HCT116 (cell line): ENCODE data around the gene TBR1. TPM values are rescaled to one million over a fixed set of nuclear protein-coding genes. Genes with fewer than 3 reads are reported as not detected.

Experiments used
- ATAC-seq: fragments of 200-7000 bp; cut with Tn5 transposase; 2 replicates; pipeline ENCODE4 v1.9.1; 2020; ENCODE audit warnings: mild to moderate bottlenecking, moderate library complexity
- BruUV-seq: library from RNA; stranded (reverse); fragments of 400-500 nt; replicated peaks from 2 replicates; lab custom pipeline; 2021; lab: Mats Ljungman, UMichigan
- CTCF ChIA-PET: fragments of 300-600 bp; sonication (Branson Sonifier 250); formaldehyde crosslinking; loops from one replicate; lab custom pipeline; 2021; ENCODE audit warnings: antibody characterized with exemption; lab: Charles Lee
- POLR2A ChIA-PET: fragments of 300-600, 350-600 bp; sonication (Branson Sonifier 250); formaldehyde crosslinking; loops from one replicate; lab custom pipeline; 2021; ENCODE audit warnings: antibody characterized with exemption; lab: Charles Lee
- RAD21 ChIA-PET, 2 experiments: fragments of 300-600 bp; sonication (Branson Sonifier 250); formaldehyde crosslinking; loops; one replicate each; lab custom pipeline; 2023; ENCODE audit warnings: low total read pairs in 2 of 2; ENCODE audit not compliant: uncharacterized antibody in 2 of 2, unreplicated experiment in 2 of 2, low non-redundant PET in 1 of 2; lab: Charles Lee
- DNase-seq: peaks from one replicate; pipeline ENCODE4 v3.0.0-alpha.2; 2010; ENCODE audit warnings: low read depth, low spot score
- H2AFZ ChIP-seq: fragments of 200-600 bp; shearing (Covaris generic), sonication (generic); 2 replicates; pipeline ENCODE4 v1.6.1; 2017; ENCODE audit warnings: low read depth, mixed run types, mixed read lengths, antibody characterized with exemption, low read length; ENCODE audit not compliant: poor library complexity, severe bottlenecking
- H3K27ac ChIP-seq: 2 replicates; pipeline ENCODE4 v1.5.1; 2012; ENCODE audit warnings: low read depth, low read length
- H3K27me3 ChIP-seq: fragments of 200-600 bp; sonication (generic); 2 replicates; pipeline ENCODE4 v1.6.1; 2016; ENCODE audit warnings: mixed run types, low read length, mixed read lengths; ENCODE audit not compliant: insufficient read depth
- H3K36me3 ChIP-seq, 2 experiments: fragments of 200-500 bp in 1 of 2; fragments of 200-600 bp in 1 of 2; sonication (Bioruptor generic) in 1 of 2; sonication (generic) in 1 of 2; 2 replicates each; pipeline versions ENCODE4 v1.5.1 to v1.6.1; 2014 to 2016; ENCODE audit warnings: low read length in 2 of 2, inconsistent platforms in 1 of 2, mixed read lengths in 1 of 2, mixed run types in 1 of 2; ENCODE audit not compliant: insufficient read depth in 2 of 2, control insufficient read depth in 1 of 2
- H3K4me1 ChIP-seq, 2 experiments: fragments of 200-600 bp in 1 of 2; sonication (generic) in 1 of 2; 2 replicates each; pipeline versions ENCODE4 v1.5.1 to v1.6.1; 2012 to 2017; ENCODE audit warnings: low read length in 2 of 2, inconsistent platforms in 1 of 2, mild to moderate bottlenecking in 1 of 2, mixed read lengths in 1 of 2, mixed run types in 1 of 2, moderate library complexity in 1 of 2; ENCODE audit not compliant: insufficient read depth in 2 of 2, control insufficient read depth in 1 of 2
- H3K4me2 ChIP-seq: fragments of 200-600 bp; sonication (generic); 2 replicates; pipeline ENCODE4 v1.6.1; 2017; ENCODE audit warnings: mixed run types, low read length, mixed read lengths
- H3K4me3 ChIP-seq, 2 experiments: fragments of 200-600 bp in 1 of 2; sonication (generic) in 1 of 2; replicated peaks in 1 of 2; 2 replicates each; pipeline ENCODE4 v1.5.1; 2011 to 2016; ENCODE audit warnings: low read length in 2 of 2, control low read depth in 1 of 2, low read depth in 1 of 2, mild to moderate bottlenecking in 1 of 2, mixed read lengths in 1 of 2, mixed run types in 1 of 2
- H3K79me2 ChIP-seq: fragments of 200-600 bp; sonication (generic); 2 replicates; pipeline ENCODE4 v1.6.1; 2017; ENCODE audit warnings: mild to moderate bottlenecking, mixed run types, low read length, moderate library complexity, mixed read lengths; ENCODE audit not compliant: insufficient read depth
- H3K9ac ChIP-seq: fragments of 200-600 bp; sonication (generic); 2 replicates; pipeline ENCODE4 v1.6.1; 2016; ENCODE audit warnings: low read length, mixed read lengths
- H3K9me2 ChIP-seq: fragments of 200-600 bp; sonication (generic), shearing (Covaris generic); 2 replicates; pipeline ENCODE4 v1.6.1; 2017; ENCODE audit warnings: mixed run types, mild to moderate bottlenecking, moderate library complexity; ENCODE audit not compliant: insufficient read depth
- H3K9me3 ChIP-seq, 2 experiments: fragments of 200-500 bp in 1 of 2; fragments of 200-600 bp in 1 of 2; sonication (Bioruptor generic) in 1 of 2; sonication (generic) in 1 of 2; 2 replicates each; pipeline ENCODE4 v1.6.1; 2014 to 2017; ENCODE audit warnings: low read length in 2 of 2, mixed read lengths in 2 of 2, inconsistent platforms in 1 of 2, low read depth in 1 of 2, mild to moderate bottlenecking in 1 of 2, mixed run types in 1 of 2, moderate library complexity in 1 of 2; ENCODE audit not compliant: control insufficient read depth in 1 of 2, insufficient read depth in 1 of 2
- H4K20me1 ChIP-seq: fragments of 200-600 bp; sonication (generic), shearing (Covaris generic); 2 replicates; pipeline ENCODE4 v1.6.1; 2017; ENCODE audit warnings: mixed run types, mild to moderate bottlenecking, moderate library complexity; ENCODE audit not compliant: insufficient read depth
- CBX3 ChIP-seq: IDR thresholded peaks from 2 replicates; pipeline ENCODE4 v1.6.1; 2012; ENCODE audit warnings: low read depth
- ELF1 ChIP-seq: IDR thresholded peaks from 2 replicates; pipeline ENCODE4 v1.6.1; 2012; ENCODE audit warnings: low read depth, borderline replicate concordance
- JUND ChIP-seq: IDR thresholded peaks from 2 replicates; pipeline ENCODE4 v1.6.1; 2012
- POLR2AphosphoS5 ChIP-seq: IDR thresholded peaks from 2 replicates; pipeline ENCODE4 v1.6.1; 2011; ENCODE audit warnings: mild to moderate bottlenecking, low read depth, low read length, moderate library complexity
- RAD21 ChIP-seq: IDR thresholded peaks from 2 replicates; pipeline ENCODE4 v1.6.1; 2012; ENCODE audit warnings: low read depth, mild to moderate bottlenecking
- ZFX ChIP-seq: fragments of 450-650 bp; IDR thresholded peaks from 2 replicates; pipeline ENCODE4 v1.6.1; 2017
- intact Hi-C: fragments of 100-400 bp; cut with micrococcal nuclease; formaldehyde crosslinking; loops from 2 replicates; pipeline ENCODE4 v1.10.0; 2022
- total RNA-seq: library from RNA; stranded (reverse); gene quantifications from one replicate; pipeline ENCODE4 v1.2.1, GENCODE V29; 2021; ENCODE audit not compliant: unreplicated experiment
- TF ChIP-seq, protein P1 (sequence below): IDR thresholded peaks from 2 replicates; pipeline ENCODE4 v1.6.1; 2012; ENCODE audit warnings: low read depth
- TF ChIP-seq, protein P2 (sequence below), 3 experiments: fragments of 200-600 bp in 1 of 3; sonication (generic) in 1 of 3; IDR thresholded peaks in 2 of 3; conservative IDR thresholded peaks in 1 of 3; 2 replicates each; pipeline ENCODE4 v1.5.1; 2012 to 2017; ENCODE audit warnings: low read depth in 2 of 3, low read length in 2 of 3, antibody characterized with exemption in 1 of 3, borderline replicate concordance in 1 of 3, control low read depth in 1 of 3, mild to moderate bottlenecking in 1 of 3, mixed read lengths in 1 of 3, mixed run types in 1 of 3, moderate library complexity in 1 of 3; ENCODE audit not compliant: insufficient read depth in 1 of 3

Gene TBR1
- total RNA-seq, 1 experiment from 2014 or later, result 0.17 TPM

DNA sequence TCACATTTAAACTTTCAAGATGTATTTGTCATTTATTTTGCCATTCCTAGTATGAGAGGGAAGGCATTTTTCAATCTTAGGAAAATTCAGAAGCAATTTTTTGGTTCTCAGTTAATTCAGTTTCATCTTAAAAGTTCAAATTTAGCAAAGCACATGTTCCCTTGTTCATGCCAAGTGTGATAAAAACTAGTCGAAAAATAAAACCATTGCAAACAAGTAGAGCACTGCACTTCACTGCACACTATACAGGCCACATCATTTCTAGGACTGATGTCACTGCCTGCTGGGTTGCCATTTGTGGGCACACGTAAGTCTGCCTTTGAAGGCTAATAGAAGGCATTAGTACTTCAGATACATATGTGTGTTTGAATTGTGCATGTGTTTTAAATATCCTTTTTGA, 14.3 kb downstream of the TBR1 start:
- Histone ChIP-seq H3K4me2 (no peak overlapping the region), H3K27me3 (no peaks in the 10 kb centered on the region), H4K20me1 (no peaks in the 10 kb centered on the region), H3K27ac (no peak overlapping the region), H3K4me3 (no peak overlapping the region), H3K9ac (no peak overlapping the region), H3K36me3 (no peaks in the 10 kb centered on the region), H3K79me2 (no peaks in the 10 kb centered on the region), H3K9me3 (no peaks in the 10 kb centered on the region), H3K9me2 (no peaks in the 10 kb centered on the region), H2AFZ (no peak overlapping the region), H3K4me1 (no peaks in the 10 kb centered on the region)
- ChIA-PET CTCF (no interaction called here), POLR2A (interaction anchor here (1.1 kb wide), 1 partner anchor 122 kb away, joined by 4 read pairs; the partner anchor contains the start of gene PSMD14), RAD21 (no interaction called here)
- intact Hi-C loops, result no loop called here
- ATAC-seq (no peak), DNase-seq (no peak)
- no TSS peak for BruUV-seq
- no peak for TF ChIP-seq POLR2AphosphoS5
- TF ChIP-seq, protein P1, sequence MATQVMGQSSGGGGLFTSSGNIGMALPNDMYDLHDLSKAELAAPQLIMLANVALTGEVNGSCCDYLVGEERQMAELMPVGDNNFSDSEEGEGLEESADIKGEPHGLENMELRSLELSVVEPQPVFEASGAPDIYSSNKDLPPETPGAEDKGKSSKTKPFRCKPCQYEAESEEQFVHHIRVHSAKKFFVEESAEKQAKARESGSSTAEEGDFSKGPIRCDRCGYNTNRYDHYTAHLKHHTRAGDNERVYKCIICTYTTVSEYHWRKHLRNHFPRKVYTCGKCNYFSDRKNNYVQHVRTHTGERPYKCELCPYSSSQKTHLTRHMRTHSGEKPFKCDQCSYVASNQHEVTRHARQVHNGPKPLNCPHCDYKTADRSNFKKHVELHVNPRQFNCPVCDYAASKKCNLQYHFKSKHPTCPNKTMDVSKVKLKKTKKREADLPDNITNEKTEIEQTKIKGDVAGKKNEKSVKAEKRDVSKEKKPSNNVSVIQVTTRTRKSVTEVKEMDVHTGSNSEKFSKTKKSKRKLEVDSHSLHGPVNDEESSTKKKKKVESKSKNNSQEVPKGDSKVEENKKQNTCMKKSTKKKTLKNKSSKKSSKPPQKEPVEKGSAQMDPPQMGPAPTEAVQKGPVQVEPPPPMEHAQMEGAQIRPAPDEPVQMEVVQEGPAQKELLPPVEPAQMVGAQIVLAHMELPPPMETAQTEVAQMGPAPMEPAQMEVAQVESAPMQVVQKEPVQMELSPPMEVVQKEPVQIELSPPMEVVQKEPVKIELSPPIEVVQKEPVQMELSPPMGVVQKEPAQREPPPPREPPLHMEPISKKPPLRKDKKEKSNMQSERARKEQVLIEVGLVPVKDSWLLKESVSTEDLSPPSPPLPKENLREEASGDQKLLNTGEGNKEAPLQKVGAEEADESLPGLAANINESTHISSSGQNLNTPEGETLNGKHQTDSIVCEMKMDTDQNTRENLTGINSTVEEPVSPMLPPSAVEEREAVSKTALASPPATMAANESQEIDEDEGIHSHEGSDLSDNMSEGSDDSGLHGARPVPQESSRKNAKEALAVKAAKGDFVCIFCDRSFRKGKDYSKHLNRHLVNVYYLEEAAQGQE, result no peak
- TF ChIP-seq, protein P2, sequence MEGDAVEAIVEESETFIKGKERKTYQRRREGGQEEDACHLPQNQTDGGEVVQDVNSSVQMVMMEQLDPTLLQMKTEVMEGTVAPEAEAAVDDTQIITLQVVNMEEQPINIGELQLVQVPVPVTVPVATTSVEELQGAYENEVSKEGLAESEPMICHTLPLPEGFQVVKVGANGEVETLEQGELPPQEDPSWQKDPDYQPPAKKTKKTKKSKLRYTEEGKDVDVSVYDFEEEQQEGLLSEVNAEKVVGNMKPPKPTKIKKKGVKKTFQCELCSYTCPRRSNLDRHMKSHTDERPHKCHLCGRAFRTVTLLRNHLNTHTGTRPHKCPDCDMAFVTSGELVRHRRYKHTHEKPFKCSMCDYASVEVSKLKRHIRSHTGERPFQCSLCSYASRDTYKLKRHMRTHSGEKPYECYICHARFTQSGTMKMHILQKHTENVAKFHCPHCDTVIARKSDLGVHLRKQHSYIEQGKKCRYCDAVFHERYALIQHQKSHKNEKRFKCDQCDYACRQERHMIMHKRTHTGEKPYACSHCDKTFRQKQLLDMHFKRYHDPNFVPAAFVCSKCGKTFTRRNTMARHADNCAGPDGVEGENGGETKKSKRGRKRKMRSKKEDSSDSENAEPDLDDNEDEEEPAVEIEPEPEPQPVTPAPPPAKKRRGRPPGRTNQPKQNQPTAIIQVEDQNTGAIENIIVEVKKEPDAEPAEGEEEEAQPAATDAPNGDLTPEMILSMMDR (IDR thresholded peaks at IDR 0.05 in 2 of 3, conservative IDR thresholded peaks at IDR 0.05 in 1 of 3; ENCODE audit: borderline replicate concordance in 1 of 3, insufficient read depth in 1 of 3, low read depth in 2 of 3, low read length in 2 of 3), result no peak
- TF ChIP-seq ZFX, result no peak
- no peak for TF ChIP-seq CBX3
- no peak for TF ChIP-seq RAD21
- no peak for TF ChIP-seq ELF1
- no peak for TF ChIP-seq JUND
